Stomach (tissue), 9 donors: ENCODE results near the gene CPLANE2. TPM values are rescaled to one million over a fixed set of nuclear protein-coding genes. Genes with fewer than 3 reads are reported as not detected.
"Not testable (repeated sequence)": the region's sequence is repeated elsewhere in the genome, so short reads cannot be mapped to it uniquely, and the experiment has no call there.

Experiments used
- DNase-seq, 2 donors: peaks; one replicate each; pipeline versions ENCODE4 v3.0.0 to v3.0.0-alpha.2; 2013 to 2019
- H3K27ac ChIP-seq, 5 donors: fragments of 200-600 bp in 4 of 5; sonication (generic) in 4 of 5; one replicate each; pipeline ENCODE4 v1.5.1; 2013 to 2019; ENCODE audit warnings: mild to moderate bottlenecking in 1 of 5, moderate library complexity in 1 of 5
- H3K27me3 ChIP-seq, 3 donors: fragments of 200-600 bp; sonication (generic); one replicate each; pipeline ENCODE4 v1.5.1; 2017 to 2019; ENCODE audit warnings: mixed run types in 1 of 3
- H3K36me3 ChIP-seq, 4 donors: fragments of 200-600 bp; sonication (generic); 1 replicate in 3 of 4; 2 replicates in 1 of 4; pipeline ENCODE4 v1.5.1; 2016 to 2019
- H3K4me1 ChIP-seq, 4 donors: fragments of 200-600 bp; sonication (generic); one replicate each; pipeline ENCODE4 v1.5.1; 2016 to 2019
- H3K4me3 ChIP-seq, 4 donors: fragments of 200-600 bp; sonication (generic) in 3 of 4; one replicate each; pipeline ENCODE4 v1.5.1; 2016 to 2019; ENCODE audit warnings: mild to moderate bottlenecking in 1 of 4
- H3K9me3 ChIP-seq, 4 donors: fragments of 200-600 bp; sonication (generic); one replicate each; pipeline ENCODE4 v1.5.1; 2016 to 2019
- EP300 ChIP-seq: sonication (generic); formaldehyde crosslinking; IDR thresholded peaks from one replicate; pipeline ENCODE4 v1.6.1; 2017; ENCODE audit warnings: antibody characterized with exemption
- POLR2A ChIP-seq, 4 donors: fragments of 450-650 bp; IDR thresholded peaks; one replicate each; pipeline ENCODE4 v1.6.1; 2016; ENCODE audit warnings: antibody characterized with exemption in 4 of 4, control low read depth in 2 of 4, mild to moderate bottlenecking in 1 of 4, moderate library complexity in 1 of 4
- POLR2AphosphoS5 ChIP-seq, 3 donors: sonication (generic); formaldehyde crosslinking; IDR thresholded peaks; one replicate each; pipeline ENCODE4 v1.6.1; 2016; ENCODE audit warnings: antibody characterized with exemption in 3 of 3
- WGBS, 5 donors: extraction: QIAGEN DNeasy Blood & Tissue Kit in 3 of 5; methylation state at CpG; one replicate each; pipeline versions ENCODE4 v1.1.5 to v1.1.7; 2013 to 2018; 5-methylcytosine and 5-hydroxymethylcytosine counted together
- intact Hi-C: fragments of 100-400 bp; cut with DNase I; formaldehyde crosslinking; loops from one replicate; pipeline ENCODE4 v1.15.1; 2023; ENCODE audit warnings: low total_unique reads
- polyA plus RNA-seq, 3 donors: library from polyadenylated mRNA; stranded (reverse); fragments of 200-250 nt; gene quantifications; one replicate each; pipeline ENCODE4 v1.2.3, GENCODE V29; 2013
- total RNA-seq, 5 donors: library from RNA; depleted of rRNA; stranded (reverse); fragments of >200 nt; gene quantifications; one replicate each; pipeline versions ENCODE4 v1.1.0 to v1.2.3, GENCODE V29; 2014 to 2016
- TF ChIP-seq, protein P1 (sequence below), 7 experiments: fragments of 450-650 bp in 4 of 7; fragments of 200-600 bp in 3 of 7; sonication (generic) in 3 of 7; IDR thresholded peaks; one replicate each; pipeline ENCODE4 v1.5.1; 2016 to 2019; ENCODE audit warnings: antibody characterized with exemption in 7 of 7, control low read depth in 2 of 7, mild to moderate bottlenecking in 1 of 7
- donor health status: healthy with polysubstance abuse.
- donor health status: Bipolar disorder and iron deficiency.
- donor health status: healthy.

The CPLANE2 gene
- total and polyA plus RNA-seq, 8 donors: 0.45 to 18.8 (median 2.3) TPM; not detected in 1

DNA sequence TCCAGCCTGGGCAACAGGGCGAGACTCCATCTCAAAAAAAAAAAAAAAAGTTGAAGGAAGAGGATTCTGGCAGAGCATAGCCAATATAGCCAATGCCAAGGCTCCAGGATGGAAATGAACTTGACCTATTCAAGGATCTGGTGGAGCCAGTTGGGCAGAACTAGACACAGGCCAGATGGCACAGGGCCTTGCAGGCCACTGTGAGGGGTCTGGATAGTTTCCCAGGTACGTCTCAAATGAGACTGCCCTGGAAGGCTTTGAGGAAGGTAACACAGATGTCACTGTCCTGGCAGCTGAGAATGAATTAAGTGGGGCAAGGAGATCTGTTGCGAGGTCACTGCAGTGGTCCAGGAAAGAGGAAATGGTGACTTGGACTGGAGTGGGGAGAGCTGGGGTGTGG is 12.5 kb downstream of the CPLANE2 start:
- 77 to 92% (median 82%) methylated on average over 3 of the region's 3 CpGs for WGBS, 5 donors
- Histone ChIP-seq H3K9me3 (peaks cover 0 to 8% (median 0%) of the 10 kb centered on the region in 4 donors), H3K27me3 (peaks cover 5 to 35% (median 17%) of the 10 kb centered on the region in 3 donors), H3K36me3 (no peaks in the 10 kb centered on the region), H3K4me3 (no peak overlapping the region), H3K27ac (no peak overlapping the region), H3K4me1 (peaks cover 0 to 15% (median 11%) of the 10 kb centered on the region in 4 donors)
- intact Hi-C loops: no loop called here
- no peak for DNase-seq
- no peak for TF ChIP-seq EP300

DNA sequence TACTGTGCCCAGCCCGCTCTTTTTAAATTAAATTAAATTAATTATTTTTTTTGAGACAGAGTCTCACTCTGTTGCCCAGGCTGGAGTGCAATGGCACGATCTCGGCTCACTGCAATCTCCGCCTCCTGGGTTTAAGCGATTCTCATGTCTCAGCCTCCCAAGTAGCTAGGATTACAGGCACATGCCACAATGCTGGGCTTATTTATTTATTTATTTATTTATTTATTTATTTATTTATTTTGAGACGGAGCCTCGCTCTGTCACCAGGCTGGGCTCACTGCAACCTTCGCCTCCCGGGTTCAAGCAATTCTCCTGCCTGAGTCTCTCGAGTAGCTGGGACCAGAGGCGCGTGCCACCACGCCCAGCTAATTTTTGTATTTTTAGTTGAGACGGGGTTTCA is 14.3 kb downstream of the CPLANE2 start:
- H3K27me3 ChIP-seq: peaks cover 5 to 27% (median 15%) of the 10 kb centered on the region in 3 donors
- H3K27ac ChIP-seq, H3K36me3 ChIP-seq, intact Hi-C loops, DNase-seq, H3K9me3 ChIP-seq, H3K4me3 ChIP-seq: not testable (repeated sequence)
- peaks cover 5 to 23% (median 18%) of the 10 kb centered on the region in 4 donors for H3K4me1 ChIP-seq
- WGBS, 5 donors: 90 to 97% (median 93%) methylated on average over 14 of the region's 14 CpGs

DNA sequence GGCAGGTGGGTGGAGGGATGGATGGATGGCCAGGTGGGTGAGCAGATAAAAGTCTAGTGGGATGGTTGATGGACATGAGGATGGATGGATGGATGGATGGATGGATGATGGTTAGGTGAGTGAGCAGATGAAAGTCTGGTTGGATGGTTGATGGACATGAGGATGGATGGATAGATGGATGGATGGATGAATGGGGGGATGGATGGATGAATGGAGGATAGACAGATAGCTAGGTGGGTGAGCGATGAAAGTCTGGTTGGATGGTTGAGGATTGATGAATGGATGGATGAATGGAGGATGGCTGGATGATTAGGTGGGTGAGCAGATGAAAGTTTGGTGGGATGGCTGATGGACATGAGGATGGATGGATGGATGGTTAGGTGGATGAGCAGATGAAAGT is 15.5 kb downstream of the CPLANE2 start:
- TF ChIP-seq POLR2AphosphoS5 (IDR thresholded peaks at IDR 0.05): no peak
- no peak for TF ChIP-seq POLR2A (IDR thresholded peaks at IDR 0.05)
- TF ChIP-seq, protein P1, sequence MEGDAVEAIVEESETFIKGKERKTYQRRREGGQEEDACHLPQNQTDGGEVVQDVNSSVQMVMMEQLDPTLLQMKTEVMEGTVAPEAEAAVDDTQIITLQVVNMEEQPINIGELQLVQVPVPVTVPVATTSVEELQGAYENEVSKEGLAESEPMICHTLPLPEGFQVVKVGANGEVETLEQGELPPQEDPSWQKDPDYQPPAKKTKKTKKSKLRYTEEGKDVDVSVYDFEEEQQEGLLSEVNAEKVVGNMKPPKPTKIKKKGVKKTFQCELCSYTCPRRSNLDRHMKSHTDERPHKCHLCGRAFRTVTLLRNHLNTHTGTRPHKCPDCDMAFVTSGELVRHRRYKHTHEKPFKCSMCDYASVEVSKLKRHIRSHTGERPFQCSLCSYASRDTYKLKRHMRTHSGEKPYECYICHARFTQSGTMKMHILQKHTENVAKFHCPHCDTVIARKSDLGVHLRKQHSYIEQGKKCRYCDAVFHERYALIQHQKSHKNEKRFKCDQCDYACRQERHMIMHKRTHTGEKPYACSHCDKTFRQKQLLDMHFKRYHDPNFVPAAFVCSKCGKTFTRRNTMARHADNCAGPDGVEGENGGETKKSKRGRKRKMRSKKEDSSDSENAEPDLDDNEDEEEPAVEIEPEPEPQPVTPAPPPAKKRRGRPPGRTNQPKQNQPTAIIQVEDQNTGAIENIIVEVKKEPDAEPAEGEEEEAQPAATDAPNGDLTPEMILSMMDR (IDR thresholded peaks at IDR 0.05): no peak
- no peak for TF ChIP-seq EP300

DNA sequence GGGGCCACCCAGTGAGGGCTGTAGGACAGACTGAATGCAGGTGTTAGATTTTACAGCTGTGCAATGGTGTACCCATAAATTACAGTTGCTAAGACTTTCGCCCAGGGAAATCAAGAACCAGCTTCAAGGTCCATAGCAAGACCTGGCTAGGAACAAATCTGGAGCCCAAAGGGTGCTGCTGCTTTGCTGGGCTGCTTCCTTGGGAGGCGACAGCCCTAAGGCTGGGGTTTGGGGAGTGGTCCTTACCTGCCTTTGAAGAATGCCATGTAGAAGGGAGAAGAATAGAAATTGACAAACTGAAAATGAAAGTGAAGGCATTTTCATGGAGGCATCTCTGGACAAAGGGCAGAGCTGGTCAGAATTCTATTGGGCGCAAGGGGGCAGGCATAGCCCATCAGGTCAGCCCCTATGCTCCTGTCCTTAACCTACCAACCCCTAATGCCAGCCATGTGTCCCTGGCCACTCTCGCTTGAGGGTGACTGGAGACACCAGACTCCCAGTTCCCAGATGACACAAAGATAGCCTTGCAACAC is 16.9 kb downstream of the CPLANE2 start:
- H3K36me3 ChIP-seq: no peaks in the 10 kb centered on the region
- intact Hi-C loops: no loop called here
- H3K4me1 ChIP-seq: peaks cover 14 to 27% (median 25%) of the 10 kb centered on the region in 4 donors
- H3K9me3 ChIP-seq: no peaks in the 10 kb centered on the region
- H3K4me3 ChIP-seq: no peak overlapping the region
- no peak for DNase-seq
- TF ChIP-seq, protein P1 (IDR thresholded peaks at IDR 0.05): no peak
- TF ChIP-seq POLR2AphosphoS5 (IDR thresholded peaks at IDR 0.05) (no peak), POLR2A (IDR thresholded peaks at IDR 0.05) (no peak), EP300 (no peak)
- H3K27ac ChIP-seq: no peak overlapping the region
- no peaks in the 10 kb centered on the region for H3K27me3 ChIP-seq
- 88 to 95% (median 91%) methylated on average over 4 of the region's 4 CpGs for WGBS, 5 donors

More for the DNA sequence above, 15.5 kb downstream of the CPLANE2 start:
- H3K27me3 ChIP-seq: peaks cover 0 to 14% (median 3%) of the 10 kb centered on the region in 3 donors
- DNase-seq: no peak
- H3K9me3 ChIP-seq: no peaks in the 10 kb centered on the region
- H3K27ac ChIP-seq: no peak overlapping the region
- WGBS, 5 donors: 88 to 100% (median 97%) methylated on average over 1 of the region's 1 CpG
- no peak overlapping the region for H3K4me3 ChIP-seq
- H3K36me3 ChIP-seq: no peaks in the 10 kb centered on the region
- intact Hi-C loops: no loop called here
- H3K4me1 ChIP-seq: peaks cover 12 to 26% (median 18%) of the 10 kb centered on the region in 4 donors

DNA sequence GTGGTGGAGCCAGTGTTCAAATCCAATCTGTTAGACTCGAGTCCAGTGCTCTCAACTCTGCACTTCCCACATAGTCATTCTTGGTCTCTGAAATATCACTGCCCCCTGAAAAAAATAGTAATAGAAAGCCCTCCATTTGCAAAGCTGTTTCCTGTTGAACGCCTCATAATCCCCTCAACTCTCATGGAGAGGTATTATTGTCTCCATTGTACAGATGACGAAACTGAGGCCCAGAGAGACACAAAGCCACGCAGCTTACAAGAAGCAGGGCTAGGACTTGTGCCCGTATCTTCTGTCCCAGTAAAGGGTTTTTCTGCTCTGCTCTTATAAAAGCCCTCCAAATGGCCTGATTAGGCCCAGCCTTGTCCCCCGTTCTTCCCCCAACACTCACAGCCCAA is 18.3 kb downstream of the CPLANE2 start:
- WGBS, 5 donors: 89 to 94% (median 92%) methylated on average over 6 of the region's 6 CpGs
- no peaks in the 10 kb centered on the region for H3K36me3 ChIP-seq
- H3K27me3 ChIP-seq: no peaks in the 10 kb centered on the region
- no peak overlapping the region for H3K4me3 ChIP-seq
- TF ChIP-seq EP300: no peak
- TF ChIP-seq, protein P1 (IDR thresholded peaks at IDR 0.05): no peak
- no peak for TF ChIP-seq POLR2AphosphoS5 (IDR thresholded peaks at IDR 0.05)
- TF ChIP-seq POLR2A (IDR thresholded peaks at IDR 0.05): no peak
- H3K4me1 ChIP-seq: peaks cover 14 to 27% (median 25%) of the 10 kb centered on the region in 4 donors
- no peaks in the 10 kb centered on the region for H3K9me3 ChIP-seq
- no peak for DNase-seq
- intact Hi-C loops: no loop called here
- peak overlapping the region in 4 of 5 donors; percentile 72 to 92 (median 86) for H3K27ac ChIP-seq
